ENCODE data around the gene EGLN3. TPM values are rescaled to one million over a fixed set of nuclear protein-coding genes. Genes with fewer than 3 reads are reported as not detected.

The EGLN3 gene
- total and polyA plus RNA-seq, 10 of the 15 experiments (the other 5 are each of a cell fraction or from before 2014, with no cell fraction given) = 0.42 to 8.1 (median 2.0) TPM

DNA sequence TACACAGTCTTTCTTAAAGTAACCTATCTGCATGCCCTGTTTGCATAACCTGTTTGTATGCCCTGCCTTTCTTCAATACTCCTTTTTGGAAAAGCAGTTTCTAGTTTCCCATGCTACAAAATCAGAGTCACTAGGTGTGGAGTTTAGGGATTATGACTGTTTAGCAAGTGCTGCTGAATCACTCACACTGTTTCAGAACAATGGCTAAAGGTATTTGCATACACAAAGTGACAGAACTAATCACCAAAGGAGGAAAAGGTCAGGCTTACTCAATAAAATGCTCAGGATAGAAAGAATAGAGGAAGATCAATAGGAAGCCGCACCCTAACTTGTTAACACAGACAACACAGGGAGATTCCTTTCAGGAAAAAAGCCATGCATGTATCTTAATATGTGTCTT, 19.4 kb downstream of the EGLN3 start:
- in situ Hi-C loops (cut with MboI) (no loop called here), intact Hi-C loops (cut with micrococcal nuclease; ENCODE audit: unreplicated experiment) (no loop called here)
- SMC1A ChIA-PET (ENCODE audit: uncharacterized antibody, unreplicated experiment) = interaction anchor here (1.3 to 2.4 kb wide), 5 partner anchors 10 to 89 kb away, joined by 3 to 21 read pairs (median 6); no protein-coding TSS in a partner anchor
- H3K79me2 ChIP-seq (ENCODE audit: control insufficient read depth, insufficient read depth, low read length) = no peaks in the 10 kb centered on the region
- TF ChIP-seq EZH2 (IDR thresholded peaks at IDR 0.05; ENCODE audit: borderline replicate concordance, control insufficient read depth, low read depth, low read length) = no peak
- no peak for TF ChIP-seq NRF1 (conservative IDR thresholded peaks at IDR 0.05; ENCODE audit: low read depth, low read length)
- no peak for TF ChIP-seq TAF1 (IDR thresholded peaks at IDR 0.05; ENCODE audit: borderline replicate concordance, low read depth, low read length)
- TF ChIP-seq RUNX3 (IDR thresholded peaks at IDR 0.05; ENCODE audit: low read length) = no peak
- TF ChIP-seq CEBPB (IDR thresholded peaks at IDR 0.05; ENCODE audit: borderline replicate concordance in 1 of 2, low read depth in 2 of 2, low read length in 2 of 2) = no peak
- TF ChIP-seq, protein P1, sequence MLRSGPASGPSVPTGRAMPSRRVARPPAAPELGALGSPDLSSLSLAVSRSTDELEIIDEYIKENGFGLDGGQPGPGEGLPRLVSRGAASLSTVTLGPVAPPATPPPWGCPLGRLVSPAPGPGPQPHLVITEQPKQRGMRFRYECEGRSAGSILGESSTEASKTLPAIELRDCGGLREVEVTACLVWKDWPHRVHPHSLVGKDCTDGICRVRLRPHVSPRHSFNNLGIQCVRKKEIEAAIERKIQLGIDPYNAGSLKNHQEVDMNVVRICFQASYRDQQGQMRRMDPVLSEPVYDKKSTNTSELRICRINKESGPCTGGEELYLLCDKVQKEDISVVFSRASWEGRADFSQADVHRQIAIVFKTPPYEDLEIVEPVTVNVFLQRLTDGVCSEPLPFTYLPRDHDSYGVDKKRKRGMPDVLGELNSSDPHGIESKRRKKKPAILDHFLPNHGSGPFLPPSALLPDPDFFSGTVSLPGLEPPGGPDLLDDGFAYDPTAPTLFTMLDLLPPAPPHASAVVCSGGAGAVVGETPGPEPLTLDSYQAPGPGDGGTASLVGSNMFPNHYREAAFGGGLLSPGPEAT (IDR thresholded peaks at IDR 0.05; ENCODE audit: low read depth) = no peak
- TF ChIP-seq SUPT20H (IDR thresholded peaks at IDR 0.05; ENCODE audit: borderline replicate concordance, control insufficient read depth, low read depth, low read length) = no peak
- no peak for TF ChIP-seq BMI1 (IDR thresholded peaks at IDR 0.05; ENCODE audit: borderline replicate concordance)
- no peak for TF ChIP-seq ZNF24 (IDR thresholded peaks at IDR 0.05)
- TF ChIP-seq MAX (IDR thresholded peaks at IDR 0.05; ENCODE audit: low read depth, low read length) = no peak
- no peak for TF ChIP-seq MXI1 (IDR thresholded peaks at IDR 0.05; ENCODE audit: low read depth, low read length)
- no peak for TF ChIP-seq RAD51 (IDR thresholded peaks at IDR 0.05)
- TF ChIP-seq, protein P2, sequence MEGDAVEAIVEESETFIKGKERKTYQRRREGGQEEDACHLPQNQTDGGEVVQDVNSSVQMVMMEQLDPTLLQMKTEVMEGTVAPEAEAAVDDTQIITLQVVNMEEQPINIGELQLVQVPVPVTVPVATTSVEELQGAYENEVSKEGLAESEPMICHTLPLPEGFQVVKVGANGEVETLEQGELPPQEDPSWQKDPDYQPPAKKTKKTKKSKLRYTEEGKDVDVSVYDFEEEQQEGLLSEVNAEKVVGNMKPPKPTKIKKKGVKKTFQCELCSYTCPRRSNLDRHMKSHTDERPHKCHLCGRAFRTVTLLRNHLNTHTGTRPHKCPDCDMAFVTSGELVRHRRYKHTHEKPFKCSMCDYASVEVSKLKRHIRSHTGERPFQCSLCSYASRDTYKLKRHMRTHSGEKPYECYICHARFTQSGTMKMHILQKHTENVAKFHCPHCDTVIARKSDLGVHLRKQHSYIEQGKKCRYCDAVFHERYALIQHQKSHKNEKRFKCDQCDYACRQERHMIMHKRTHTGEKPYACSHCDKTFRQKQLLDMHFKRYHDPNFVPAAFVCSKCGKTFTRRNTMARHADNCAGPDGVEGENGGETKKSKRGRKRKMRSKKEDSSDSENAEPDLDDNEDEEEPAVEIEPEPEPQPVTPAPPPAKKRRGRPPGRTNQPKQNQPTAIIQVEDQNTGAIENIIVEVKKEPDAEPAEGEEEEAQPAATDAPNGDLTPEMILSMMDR (IDR thresholded peaks at IDR 0.05 in 2 of 3, conservative IDR thresholded peaks at IDR 0.05 in 1 of 3; ENCODE audit: control insufficient read depth in 2 of 3, extremely low read depth in 1 of 3, insufficient read depth in 1 of 3, low read depth in 3 of 3, low read length in 3 of 3) = no peak
- no peak for TF ChIP-seq NFXL1 (IDR thresholded peaks at IDR 0.05; ENCODE audit: borderline replicate concordance)
- TF ChIP-seq IRF4 (IDR thresholded peaks at IDR 0.05; ENCODE audit: low read depth, low read length) = no peak
- POLR2A ChIA-PET = no interaction called here
- no peak for ATAC-seq
- 24% methylated on average over 1 of the region's 1 CpG for WGBS (ENCODE audit: insufficient coverage, insufficient replicate concordance, low lambda C conversion rate, missing lambda C conversion rate)
- no peak overlapping the region for H3K9ac ChIP-seq (ENCODE audit: control insufficient read depth, insufficient read depth, low read length)
- CTCF ChIA-PET = interaction anchor here (1.7 kb wide), 1 partner anchor 23 kb away, joined by 4 read pairs; no protein-coding TSS in a partner anchor
- no peaks in the 10 kb centered on the region for H4K20me1 ChIP-seq (ENCODE audit: control insufficient read depth, insufficient read depth)
- H3K9me3 ChIP-seq (replicated peaks; ENCODE audit: control insufficient read depth, insufficient read depth, low read length) = no peaks in the 10 kb centered on the region; the same call in 2 of the 3 replicates
- no peaks in the 10 kb centered on the region for H3K36me3 ChIP-seq (ENCODE audit: control insufficient read depth in 2 of 2, insufficient read depth in 2 of 2, low read length in 1 of 2)
- no peaks in the 10 kb centered on the region for H3K4me1 ChIP-seq (ENCODE audit: control insufficient read depth, insufficient read depth, low read length)
- no peak overlapping the region for H3K27ac ChIP-seq (ENCODE audit: control insufficient read depth, insufficient read depth)
- RAD21 ChIA-PET (ENCODE audit: unreplicated experiment) = interaction anchor here (1.6 to 1.7 kb wide), 2 partner anchors 79 to 82 kb away, joined by 3 to 7 read pairs; no protein-coding TSS in a partner anchor
- FAIRE-seq = no peak
- no peak overlapping the region for H3K4me3 ChIP-seq
- no peak overlapping the region for H2AFZ ChIP-seq (ENCODE audit: control insufficient read depth, low read depth, low read length)
- no TSS peak for BruUV-seq (replicated peaks)
- no peak for DNase-seq (ENCODE audit: low read depth, low spot score)
- no peaks in the 10 kb centered on the region for H3K27me3 ChIP-seq (replicated peaks in 1 of 2; ENCODE audit: control insufficient read depth in 2 of 2, insufficient read depth in 2 of 2, low read length in 1 of 2)
- no peak overlapping the region for H3K4me2 ChIP-seq (ENCODE audit: control insufficient read depth, insufficient read depth)

All from GM12878 (cell line).